ENCODE data around the gene PYGL.
A peak's percentile ranks its signal among the peaks of the same experiment; 100 is the strongest.
"Not testable (repeated sequence)": the region's sequence is repeated elsewhere in the genome, so short reads cannot be mapped to it uniquely, and the experiment has no call there.

Gene PYGL

DNA sequence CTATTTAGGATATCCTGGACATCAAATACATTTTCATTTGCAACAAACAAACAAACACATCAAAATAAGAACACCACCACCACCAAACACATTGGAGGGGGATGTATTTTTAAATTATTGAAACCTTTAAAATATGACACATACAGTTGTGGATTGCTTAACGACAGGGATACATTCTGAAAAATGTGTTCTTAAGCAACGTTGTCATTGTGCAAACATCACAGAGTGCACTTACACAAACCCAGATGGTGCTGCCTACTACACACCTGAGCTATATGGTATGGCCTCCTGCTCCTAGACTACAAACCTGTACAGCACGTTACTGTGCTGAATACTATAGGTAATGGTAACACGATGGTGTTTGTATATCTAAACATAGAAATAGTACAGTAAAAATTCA, 19.4 kb downstream of the PYGL start:
- no peak for DNase-seq

- DNase-seq, result no peak
Measured at GRCh38 chr14:50924236-50924635, 20.0 kb downstream of the PYGL start.

DNA sequence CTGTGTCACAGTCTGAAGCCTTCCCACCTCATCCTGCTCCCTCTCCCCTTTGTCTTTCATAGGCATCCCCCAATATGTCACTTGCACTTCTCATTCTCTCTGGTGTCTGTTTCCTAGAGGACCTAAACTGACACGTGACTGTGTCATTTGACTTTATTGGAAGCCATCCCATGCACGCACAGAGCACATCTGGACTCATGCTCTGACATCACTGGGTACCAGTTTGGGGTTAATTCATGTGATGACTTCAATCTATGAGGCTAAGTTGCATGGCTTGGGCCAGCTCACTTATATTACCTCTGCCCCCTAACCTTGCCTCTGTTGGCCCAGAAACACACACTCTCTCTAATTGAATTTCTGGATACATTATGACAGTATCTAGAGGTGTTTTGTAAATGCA, 21.5 kb downstream of the PYGL start:
- DNase-seq, result no peak

GRCh38 chr14:50920482-50921230, 23.6 kb downstream of the PYGL start:
- DNase-seq, result no peak

DNA sequence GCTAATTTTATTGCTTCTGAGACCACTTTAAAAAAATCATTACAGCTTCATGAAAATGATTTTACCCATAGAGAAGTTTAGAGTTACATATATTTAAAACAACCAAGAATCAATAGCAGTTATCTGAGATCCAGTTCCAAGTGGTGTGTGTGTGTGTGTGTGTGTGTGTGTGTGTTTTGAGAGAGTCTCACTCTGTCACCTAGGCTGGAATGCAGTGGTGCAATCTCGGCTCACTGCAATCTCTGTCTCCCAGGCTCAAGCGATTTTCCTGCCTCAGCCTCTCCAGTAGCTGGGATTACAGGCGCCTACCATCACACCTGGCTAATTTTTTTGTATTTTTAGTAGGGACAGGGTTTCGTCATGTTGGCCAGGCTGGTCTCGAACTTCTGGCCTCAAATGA, 24.8 kb downstream of the PYGL start:
- not testable (repeated sequence) for DNase-seq

DNA sequence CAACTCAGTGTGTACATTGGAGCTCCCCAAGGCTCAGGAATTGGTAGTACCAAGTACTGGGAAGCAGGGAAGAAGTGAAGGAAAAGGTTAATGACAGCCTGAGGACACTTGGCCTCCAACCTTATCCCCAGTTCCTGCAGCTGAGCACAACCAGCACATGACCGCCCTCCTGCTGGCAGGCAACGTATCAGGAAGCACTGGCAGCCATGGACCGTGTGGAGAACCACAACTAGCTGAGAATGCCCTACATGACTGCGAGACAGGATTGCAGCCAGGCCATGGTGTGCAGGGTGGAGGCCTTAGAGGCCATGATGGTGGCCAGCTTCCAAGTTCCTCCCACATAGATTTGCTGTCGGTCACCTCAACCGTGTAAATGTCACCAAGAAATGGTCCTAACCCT, 26.8 kb downstream of the PYGL start:
- DNase-seq, result no peak

- no peak for DNase-seq
Measured at GRCh38 chr14:50910495-50911420, 33.5 kb downstream of the PYGL start.

GRCh38 chr14:50906326-50907065, 37.8 kb downstream of the PYGL start:
- DNase-seq, result peak; percentile 71

DNA sequence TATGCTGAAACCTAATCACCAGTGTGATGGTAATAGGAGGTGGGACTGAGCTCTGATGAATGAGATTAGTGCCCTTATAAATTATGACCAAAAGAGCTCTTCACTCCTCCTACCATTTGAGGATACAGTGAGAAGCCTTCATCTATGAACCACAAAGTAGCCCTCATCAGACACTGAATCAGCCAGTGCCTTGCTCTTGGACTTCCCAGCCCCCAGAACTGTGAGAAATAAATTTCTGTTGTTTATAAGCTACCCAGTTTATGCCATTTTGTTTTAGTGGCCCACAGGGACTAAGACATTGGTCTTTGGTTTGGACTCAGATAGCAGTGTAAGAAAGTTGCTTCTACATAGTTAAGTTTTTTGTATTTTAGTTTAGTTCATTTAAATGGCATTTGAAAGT, 39.6 kb downstream of the PYGL start:
- DNase-seq, result no peak

DNA sequence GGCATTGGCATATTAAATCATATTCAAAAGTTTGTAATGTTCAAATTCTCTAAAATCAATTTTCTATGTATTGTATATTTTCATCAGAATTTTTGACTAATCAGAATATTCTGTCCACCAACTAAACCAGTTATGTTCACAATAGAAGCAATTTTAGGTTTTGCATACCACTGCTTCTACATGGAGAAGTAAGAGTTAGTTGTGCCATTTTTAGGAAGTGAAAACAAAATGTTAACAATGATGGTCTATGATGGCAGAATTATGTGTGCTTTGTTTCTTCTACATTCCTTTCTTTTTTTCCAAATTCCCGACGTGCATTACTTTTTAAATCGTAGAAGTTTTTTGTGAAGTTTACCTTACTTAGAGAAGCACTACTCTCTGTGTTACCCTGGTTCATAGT, 42.9 kb downstream of the PYGL start:
- DNase-seq, result no peak

DNA sequence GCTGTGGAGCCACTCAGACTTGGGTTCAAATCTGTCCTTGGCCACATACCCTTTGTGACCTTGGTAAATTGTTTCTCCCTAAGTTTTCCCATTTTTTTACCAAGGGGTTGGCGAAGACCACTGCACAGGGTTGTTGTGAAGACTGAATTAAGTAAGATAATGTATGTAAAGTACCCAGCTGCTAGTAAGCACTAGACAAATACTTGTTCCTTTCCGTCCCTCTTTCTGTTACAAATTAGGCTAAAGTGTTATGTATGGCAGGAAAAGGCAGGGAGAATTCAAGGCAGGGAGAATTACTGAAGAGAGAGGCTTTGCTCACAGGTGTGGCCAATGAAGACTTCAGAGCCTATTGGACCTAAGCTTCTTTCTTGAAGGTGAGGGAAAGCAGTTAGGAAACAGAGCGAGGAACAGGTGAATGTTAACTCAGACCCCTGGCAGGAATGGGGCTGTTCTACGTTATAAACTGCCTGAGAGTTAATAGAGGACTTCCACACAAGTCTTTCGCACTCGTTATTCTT, 46.6 kb downstream of the PYGL start:
- no peak for DNase-seq

GRCh38 chr14:50897005-50897404, 47.3 kb downstream of the PYGL start:
- DNase-seq, result not testable (repeated sequence)

DNA sequence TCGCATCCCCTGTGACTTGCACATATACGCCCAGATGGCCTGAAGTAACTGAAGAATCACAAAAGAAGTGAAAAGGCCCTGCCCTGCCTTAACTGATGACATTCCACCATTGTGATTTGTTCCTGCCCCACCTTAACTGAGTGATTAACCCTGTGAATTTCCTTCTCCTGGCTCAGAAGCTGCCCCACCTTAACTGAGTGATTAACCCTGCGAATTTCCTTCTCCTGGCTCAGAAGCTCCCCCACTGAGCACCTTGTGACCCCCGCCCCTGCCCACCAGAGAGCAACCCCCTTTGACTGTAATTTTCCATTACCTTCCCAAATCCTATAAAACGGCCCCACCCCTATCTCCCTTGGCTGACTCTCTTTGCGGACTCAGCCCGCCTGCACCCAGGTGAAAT, 47.9 kb downstream of the PYGL start:
- DNase-seq, result not testable (repeated sequence)

DNA sequence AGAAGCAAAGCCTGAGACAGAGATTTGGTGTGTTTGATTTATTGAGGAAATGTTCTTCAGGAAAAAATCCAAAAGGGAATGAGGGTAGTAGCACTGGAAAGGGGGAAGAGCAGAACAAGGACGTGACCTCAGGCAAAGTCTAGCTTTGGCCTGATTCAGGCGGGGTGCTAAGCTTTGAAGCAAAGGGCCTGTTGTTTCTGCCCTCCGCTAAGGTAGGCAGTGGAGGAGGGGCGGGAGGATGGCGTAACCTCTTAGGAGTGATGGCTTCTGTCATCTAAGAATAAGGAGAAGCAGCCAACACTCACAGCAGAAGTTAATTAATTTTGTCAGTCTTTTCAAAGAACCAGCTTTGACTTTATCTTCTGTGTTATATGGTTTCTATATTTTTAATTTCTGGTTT, 52.0 kb downstream of the PYGL start:
- no peak for DNase-seq

GRCh38 chr14:50887476-50887875, 56.8 kb downstream of the PYGL start:
- DNase-seq, result no peak

GRCh38 chr14:50883827-50884197, 60.5 kb downstream of the PYGL start:
- DNase-seq, result no peak

GRCh38 chr14:50882932-50883826, 61.1 kb downstream of the PYGL start:
- no peak for DNase-seq

DNA sequence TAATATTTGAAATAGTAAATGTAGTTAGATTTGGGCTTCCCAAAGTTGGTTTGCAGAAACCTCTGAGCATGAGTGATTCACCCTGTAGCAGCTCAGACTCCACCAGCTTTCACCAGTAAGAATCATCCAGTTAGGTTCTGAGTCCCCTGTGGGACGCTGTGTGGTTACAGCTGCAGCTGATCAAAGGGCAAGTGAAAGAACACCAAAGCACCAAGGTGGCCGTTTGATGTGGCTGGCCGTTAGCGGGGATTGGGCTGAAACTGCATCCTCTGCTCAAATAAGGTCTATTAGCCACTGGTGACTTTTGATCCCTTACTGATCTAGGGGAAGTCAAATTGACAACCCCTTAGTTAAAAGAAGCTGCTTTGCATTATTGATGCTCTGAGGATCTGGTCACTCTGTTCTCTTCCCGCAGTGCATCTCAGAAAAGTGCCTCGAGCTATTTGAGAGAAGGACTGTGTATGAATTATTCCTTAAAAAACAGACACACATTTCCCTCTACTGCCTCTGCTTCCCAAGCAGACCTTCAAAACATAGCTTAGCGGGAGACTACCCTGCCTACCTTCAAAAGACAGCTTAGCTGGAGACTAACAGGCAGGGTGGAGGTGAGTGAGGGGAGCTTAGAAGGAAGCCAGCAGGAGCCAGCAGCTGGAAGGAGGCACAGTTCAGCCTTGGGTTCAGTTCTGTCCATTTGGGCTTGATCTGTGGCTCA, 68.8 kb downstream of the PYGL start:
- DNase-seq, result no peak

DNA sequence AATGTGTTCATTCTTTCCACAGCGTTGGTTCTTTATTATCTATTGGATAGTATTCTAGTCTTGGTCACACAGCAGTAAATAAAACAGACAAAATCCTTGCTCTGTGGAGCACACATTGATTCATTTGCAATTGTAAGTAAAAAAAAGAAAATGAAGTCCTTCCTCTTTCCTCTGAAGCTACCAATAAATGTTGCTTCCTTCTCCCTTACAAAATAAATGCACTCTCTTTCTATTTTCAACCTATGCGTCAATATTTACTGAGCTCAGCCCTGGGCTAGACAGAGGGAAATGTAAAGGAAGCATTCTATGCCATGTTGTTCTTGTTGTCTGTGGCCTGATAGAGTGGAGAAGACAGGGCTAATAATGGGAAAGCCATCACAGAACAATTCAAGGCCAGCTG, 69.5 kb downstream of the PYGL start:
- DNase-seq, result no peak

- DNase-seq, result no peak
Measured at GRCh38 chr14:50871914-50872732, 72.2 kb downstream of the PYGL start, which contains the start of gene ABHD12B. Gene ABHD12B (plus strand): TSS chr14:50872053. CDS start chr14:50872175, 122 bp downstream.
